Measurements from ENCODE around the gene WDR7.

WDR7 gene

DNA sequence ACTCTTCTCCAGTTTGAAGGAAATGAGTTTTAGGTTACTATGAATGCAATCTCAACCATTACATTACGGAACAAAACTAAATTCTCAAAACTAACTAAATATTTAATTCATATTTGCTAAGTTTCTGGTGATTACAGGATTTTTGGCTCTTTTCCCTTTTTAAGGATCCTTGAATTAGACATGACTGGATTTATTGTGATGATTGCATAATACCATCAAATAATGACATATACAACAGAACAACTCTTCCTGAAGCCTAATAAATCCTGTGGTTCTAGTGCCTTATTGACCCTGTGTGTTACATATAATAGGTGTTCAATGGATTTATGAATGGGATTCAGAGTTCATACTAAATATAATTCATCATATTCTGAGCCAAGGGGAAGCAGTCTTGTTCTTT lies 90.5 kb downstream of the WDR7 start:
- H3K79me2 ChIP-seq (ENCODE audit: low read length) = no peaks in the 10 kb centered on the region
- H4K20me1 ChIP-seq (ENCODE audit: insufficient read depth, low read length) = no peaks in the 10 kb centered on the region
- no peak for DNase-seq
- no peaks in the 10 kb centered on the region for H3K9me3 ChIP-seq (replicated peaks; ENCODE audit: insufficient read depth, low read length)
- no peak overlapping the region for H3K9ac ChIP-seq (ENCODE audit: low read length)
- TF ChIP-seq, protein P1, sequence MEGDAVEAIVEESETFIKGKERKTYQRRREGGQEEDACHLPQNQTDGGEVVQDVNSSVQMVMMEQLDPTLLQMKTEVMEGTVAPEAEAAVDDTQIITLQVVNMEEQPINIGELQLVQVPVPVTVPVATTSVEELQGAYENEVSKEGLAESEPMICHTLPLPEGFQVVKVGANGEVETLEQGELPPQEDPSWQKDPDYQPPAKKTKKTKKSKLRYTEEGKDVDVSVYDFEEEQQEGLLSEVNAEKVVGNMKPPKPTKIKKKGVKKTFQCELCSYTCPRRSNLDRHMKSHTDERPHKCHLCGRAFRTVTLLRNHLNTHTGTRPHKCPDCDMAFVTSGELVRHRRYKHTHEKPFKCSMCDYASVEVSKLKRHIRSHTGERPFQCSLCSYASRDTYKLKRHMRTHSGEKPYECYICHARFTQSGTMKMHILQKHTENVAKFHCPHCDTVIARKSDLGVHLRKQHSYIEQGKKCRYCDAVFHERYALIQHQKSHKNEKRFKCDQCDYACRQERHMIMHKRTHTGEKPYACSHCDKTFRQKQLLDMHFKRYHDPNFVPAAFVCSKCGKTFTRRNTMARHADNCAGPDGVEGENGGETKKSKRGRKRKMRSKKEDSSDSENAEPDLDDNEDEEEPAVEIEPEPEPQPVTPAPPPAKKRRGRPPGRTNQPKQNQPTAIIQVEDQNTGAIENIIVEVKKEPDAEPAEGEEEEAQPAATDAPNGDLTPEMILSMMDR (IDR thresholded peaks at IDR 0.05; ENCODE audit: low read length) = no peak
- TF ChIP-seq EZH2 (optimal IDR thresholded peaks at IDR 0.05; ENCODE audit: low read depth, low read length) (no peak), EZH2phosphoT487 (IDR thresholded peaks at IDR 0.05; ENCODE audit: low read length) (no peak)
- no peaks in the 10 kb centered on the region for H3K27me3 ChIP-seq (replicated peaks; ENCODE audit: insufficient read depth, low read length)
- H3K4me2 ChIP-seq (ENCODE audit: low read depth, low read length) = no peak overlapping the region
- H3K9me2 ChIP-seq (replicated peaks; ENCODE audit: insufficient read depth, low read length) = no peaks in the 10 kb centered on the region
- H3K36me3 ChIP-seq (replicated peaks; ENCODE audit: insufficient read depth, low read length) = no peaks in the 10 kb centered on the region
- no peak overlapping the region for H3K4me3 ChIP-seq (ENCODE audit: low read length)
- H3K4me1 ChIP-seq (ENCODE audit: low read length) = no peaks in the 10 kb centered on the region
- H2AFZ ChIP-seq (ENCODE audit: low read length) = no peak overlapping the region
- H3K27ac ChIP-seq (ENCODE audit: low read length) = no peak overlapping the region
- no peaks in the 10 kb centered on the region for H3F3A ChIP-seq (ENCODE audit: insufficient read depth, low read length)

DNA sequence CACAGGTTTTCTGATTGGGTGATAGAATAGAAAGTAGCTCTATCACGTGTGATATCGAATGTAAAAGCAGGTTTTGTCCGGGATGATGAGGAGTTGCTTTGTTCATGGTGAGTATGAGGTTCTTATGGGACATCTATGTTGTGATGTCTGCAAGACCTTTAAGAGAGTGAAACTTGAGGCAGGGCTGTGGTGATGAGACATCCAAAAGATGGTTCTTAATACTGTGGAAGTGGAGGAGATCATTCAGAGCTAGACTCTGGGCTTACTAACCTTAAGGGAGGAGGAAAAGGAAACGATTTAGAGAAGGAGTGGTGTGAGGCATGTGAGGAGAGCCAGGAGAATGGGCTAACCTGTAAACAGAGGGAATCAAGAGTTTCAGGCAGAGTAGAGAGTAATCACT lies 92.0 kb downstream of the WDR7 start:
- no peak overlapping the region for H3K9ac ChIP-seq (ENCODE audit: low read length)
- no peak for TF ChIP-seq EZH2 (optimal IDR thresholded peaks at IDR 0.05; ENCODE audit: low read depth, low read length)
- TF ChIP-seq, protein P1 (IDR thresholded peaks at IDR 0.05; ENCODE audit: low read length) = no peak
- no peak for TF ChIP-seq EZH2phosphoT487 (IDR thresholded peaks at IDR 0.05; ENCODE audit: low read length)
- H4K20me1 ChIP-seq (ENCODE audit: insufficient read depth, low read length) = no peaks in the 10 kb centered on the region
- no peak overlapping the region for H3K4me2 ChIP-seq (ENCODE audit: low read depth, low read length)
- no peak overlapping the region for H3K27ac ChIP-seq (ENCODE audit: low read length)
- H2AFZ ChIP-seq (ENCODE audit: low read length) = no peak overlapping the region
- no peaks in the 10 kb centered on the region for H3K79me2 ChIP-seq (ENCODE audit: low read length)
- no peaks in the 10 kb centered on the region for H3K27me3 ChIP-seq (replicated peaks; ENCODE audit: insufficient read depth, low read length)
- H3K9me2 ChIP-seq (replicated peaks; ENCODE audit: insufficient read depth, low read length) = no peaks in the 10 kb centered on the region
- no peaks in the 10 kb centered on the region for H3F3A ChIP-seq (ENCODE audit: insufficient read depth, low read length)
- H3K36me3 ChIP-seq (replicated peaks; ENCODE audit: insufficient read depth, low read length) = no peaks in the 10 kb centered on the region
- H3K4me3 ChIP-seq (ENCODE audit: low read length) = no peak overlapping the region
- DNase-seq = no peak
- no peaks in the 10 kb centered on the region for H3K9me3 ChIP-seq (replicated peaks; ENCODE audit: insufficient read depth, low read length)
- H3K4me1 ChIP-seq (ENCODE audit: low read length) = no peaks in the 10 kb centered on the region

DNA sequence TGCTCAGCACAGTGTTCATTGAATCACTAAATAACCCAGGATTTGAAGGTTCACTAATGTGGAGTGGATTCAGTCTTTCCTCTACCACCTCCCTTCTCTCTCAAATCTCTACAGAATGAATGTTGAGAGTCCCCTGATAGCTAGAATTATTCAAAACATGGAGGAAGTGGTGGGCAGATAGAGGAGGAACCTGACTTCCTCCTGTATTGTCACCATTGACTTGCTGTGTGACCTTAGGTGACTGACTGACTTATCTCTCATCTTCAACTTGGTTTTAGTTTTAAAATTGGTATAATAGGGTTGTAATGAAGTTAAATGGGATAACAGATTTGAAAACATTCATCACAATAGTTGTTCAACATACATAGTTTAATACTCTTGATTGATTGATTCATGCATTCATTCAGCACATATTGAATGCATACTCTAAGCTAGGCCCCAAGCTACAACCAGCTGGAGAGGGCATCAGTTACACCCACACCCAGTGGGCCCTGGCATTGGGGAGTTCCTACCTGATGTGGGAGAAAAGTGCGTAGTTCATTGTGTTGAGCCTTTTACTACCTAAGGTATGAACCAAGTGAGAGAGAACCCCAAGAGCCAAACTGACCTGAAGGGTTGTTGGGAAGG lies 96.0 kb downstream of the WDR7 start:
- no peaks in the 10 kb centered on the region for H3K27me3 ChIP-seq (replicated peaks; ENCODE audit: insufficient read depth, low read length)
- H3F3A ChIP-seq (ENCODE audit: insufficient read depth, low read length) = no peaks in the 10 kb centered on the region
- DNase-seq = no peak
- H3K4me1 ChIP-seq (ENCODE audit: low read length) = no peaks in the 10 kb centered on the region
- no peak overlapping the region for H3K4me2 ChIP-seq (ENCODE audit: low read depth, low read length)
- no peaks in the 10 kb centered on the region for H3K79me2 ChIP-seq (ENCODE audit: low read length)
- no peak overlapping the region for H3K4me3 ChIP-seq (ENCODE audit: low read length)
- H3K27ac ChIP-seq (ENCODE audit: low read length) = no peak overlapping the region
- H3K9me2 ChIP-seq (replicated peaks; ENCODE audit: insufficient read depth, low read length) = no peaks in the 10 kb centered on the region
- TF ChIP-seq, protein P1 (IDR thresholded peaks at IDR 0.05; ENCODE audit: low read length) = no peak
- no peaks in the 10 kb centered on the region for H3K9me3 ChIP-seq (replicated peaks; ENCODE audit: insufficient read depth, low read length)
- H4K20me1 ChIP-seq (ENCODE audit: insufficient read depth, low read length) = no peaks in the 10 kb centered on the region
- no peak overlapping the region for H3K9ac ChIP-seq (ENCODE audit: low read length)
- no peaks in the 10 kb centered on the region for H3K36me3 ChIP-seq (replicated peaks; ENCODE audit: insufficient read depth, low read length)
- H2AFZ ChIP-seq (ENCODE audit: low read length) = no peak overlapping the region
